ENCODE results near the gene CCNK.

Gene CCNK

GRCh38 chr14:99508896-99509629 is 27.9 kb downstream of the CCNK start:
- DNase-seq = no peak

GRCh38 chr14:99509871-99510555 is 28.8 kb downstream of the CCNK start:
- DNase-seq = no peak

GRCh38 chr14:99510556-99511139 is 29.4 kb downstream of the CCNK start:
- no peak for DNase-seq

GRCh38 chr14:99511421-99512109 is 30.4 kb downstream of the CCNK start:
- no peak for DNase-seq

- no peak for DNase-seq
Observed at GRCh38 chr14:99512110-99512449, 30.9 kb downstream of the CCNK start.

- no peak for DNase-seq
Observed at GRCh38 chr14:99512571-99513182, 31.5 kb downstream of the CCNK start.

GRCh38 chr14:99513183-99513694 is 32.0 kb downstream of the CCNK start:
- no peak for DNase-seq

GRCh38 chr14:99513946-99514551 is 32.8 kb downstream of the CCNK start:
- no peak for DNase-seq

GRCh38 chr14:99514552-99515300 is 33.5 kb downstream of the CCNK start:
- no peak for DNase-seq

GRCh38 chr14:99515301-99516155 is 34.3 kb downstream of the CCNK start:
- DNase-seq = no peak

GRCh38 chr14:99516156-99516870 is 35.1 kb downstream of the CCNK start:
- no peak for DNase-seq

GRCh38 chr14:99516871-99517642 is 35.8 kb downstream of the CCNK start:
- no peak for DNase-seq

GRCh38 chr14:99517643-99518381 is 36.6 kb downstream of the CCNK start:
- DNase-seq = no peak

GRCh38 chr14:99518441-99519346 is 37.5 kb downstream of the CCNK start:
- peak; percentile 73 to 81 (median 80) for DNase-seq

- DNase-seq = no peak
Observed at GRCh38 chr14:99519347-99519881, 38.2 kb downstream of the CCNK start.

GRCh38 chr14:99519931-99520421 is 38.8 kb downstream of the CCNK start:
- no peak for DNase-seq

- no peak for DNase-seq
Observed at GRCh38 chr14:99520571-99521081, 39.4 kb downstream of the CCNK start.

All from activated naive CD4-positive, alpha-beta T cell (primary cell).